ENCODE measurements around the gene RASA4B. TPM values are rescaled to one million over a fixed set of nuclear protein-coding genes. Genes with fewer than 3 reads are reported as not detected.

The RASA4B gene
- total RNA-seq, 4 donors from 2014 or later = 5.0 to 9.1 (median 6.7) TPM

- no peak for TF ChIP-seq CTCF (IDR thresholded peaks at IDR 0.05)
- ATAC-seq (ENCODE audit: low FRiP score) (no peak), DNase-seq (ENCODE audit: low spot score) (no peak)
Observed at GRCh38 chr7:102469972-102470825, 47.4 kb downstream of the RASA4B start.

- DNase-seq (ENCODE audit: low spot score) (no peak), ATAC-seq (ENCODE audit: low FRiP score) (no peak)
- TF ChIP-seq CTCF (IDR thresholded peaks at IDR 0.05) = no peak
Observed at GRCh38 chr7:102469351-102469971, 48.1 kb downstream of the RASA4B start.

GRCh38 chr7:102468478-102469350, 48.9 kb downstream of the RASA4B start:
- no peak for ATAC-seq (ENCODE audit: low FRiP score)
- DNase-seq (ENCODE audit: low spot score) = no peak
- TF ChIP-seq CTCF (IDR thresholded peaks at IDR 0.05) = no peak

GRCh38 chr7:102467581-102468477, 49.7 kb downstream of the RASA4B start:
- ATAC-seq (ENCODE audit: low FRiP score) = no peak
- no peak for TF ChIP-seq CTCF (IDR thresholded peaks at IDR 0.05)
- no peak for DNase-seq (ENCODE audit: low spot score)

- no peak for DNase-seq (ENCODE audit: low spot score)
- TF ChIP-seq CTCF (IDR thresholded peaks at IDR 0.05) = no peak
- ATAC-seq (ENCODE audit: low FRiP score) = no peak
Observed at GRCh38 chr7:102466097-102466496, 51.5 kb downstream of the RASA4B start.

All from omental fat pad (tissue), 4 donors.